GM12865 (cell line): ENCODE data around the gene RILP.
"Not testable (repeated sequence)": the region's sequence is repeated elsewhere in the genome, so short reads cannot be mapped to it uniquely, and the experiment has no call there.

ENCODE experiments used
- DNase-seq: peaks from one replicate; pipeline ENCODE4 v3.0.0; 2010; ENCODE audit warnings: low read depth
- H3K4me3 ChIP-seq: 2 replicates; pipeline ENCODE4 v1.5.1; 2011; ENCODE audit warnings: mild to moderate bottlenecking, low read depth, low read length, control low read depth
- CTCF ChIP-seq: IDR thresholded peaks from 2 replicates; pipeline ENCODE4 v1.5.1; 2011; ENCODE audit warnings: low read length, control low read depth, low read depth, inconsistent platforms; ENCODE audit not compliant: insufficient read depth; ENCODE audit errors: missing control alignments

The RILP gene

GRCh38 chr17:1649844-1650501 is at the start of gene RILP:
Gene RILP (minus strand): TSS chr17:1649866. CDS start chr17:1649804, 62 bp downstream.
- DNase-seq = peak; percentile 43
- peak within 1 kb of the TSS; percentile 56 for H3K4me3 ChIP-seq
- no peak for TF ChIP-seq CTCF

GRCh38 chr17:1697681-1698080 is 48.0 kb upstream of the RILP start:
- no peak for DNase-seq
- H3K4me3 ChIP-seq = no peak overlapping the region
- TF ChIP-seq CTCF = no peak

- TF ChIP-seq CTCF = no peak
- no peak overlapping the region for H3K4me3 ChIP-seq
- DNase-seq = peak; percentile 70
Observed at GRCh38 chr17:1695365-1695764, 45.7 kb upstream of the RILP start.

- no peak for TF ChIP-seq CTCF
- no peak overlapping the region for H3K4me3 ChIP-seq
- no peak for DNase-seq
Observed at GRCh38 chr17:1693339-1693738, 43.7 kb upstream of the RILP start.

GRCh38 chr17:1690544-1691221 is 41.0 kb upstream of the RILP start:
- TF ChIP-seq CTCF = no peak
- DNase-seq = no peak

GRCh38 chr17:1688405-1688804 is 38.7 kb upstream of the RILP start:
- DNase-seq, H3K4me3 ChIP-seq: not testable (repeated sequence)

More at GRCh38 chr17:1690544-1691221, 41.0 kb upstream of the RILP start:
- H3K4me3 ChIP-seq = no peak overlapping the region

GRCh38 chr17:1686086-1686485 is 36.4 kb upstream of the RILP start:
- no peak overlapping the region for H3K4me3 ChIP-seq
- no peak for TF ChIP-seq CTCF
- DNase-seq = no peak
